B cell (primary cell): ENCODE results near the gene ANKLE1. TPM values are rescaled to one million over a fixed set of nuclear protein-coding genes. Genes with fewer than 3 reads are reported as not detected.

Experiments used
- ATAC-seq: fragments of 200-7000 bp; cut with Tn5 transposase; one replicate; pipeline ENCODE4 v1.10.0; 2021; ENCODE audit warnings: low read depth, mild to moderate bottlenecking, moderate number of reproducible peaks, moderate library complexity
- CTCF ChIA-PET: fragments of 350-600 bp; sonication (Branson Sonifier 250); formaldehyde crosslinking; loops from one replicate; lab custom pipeline; 2021; ENCODE audit warnings: antibody characterized with exemption, inconsistent platforms; lab: Charles Lee
- POLR2A ChIA-PET: fragments of 350-600 bp; sonication (Branson Sonifier 250); formaldehyde crosslinking; loops from one replicate; lab custom pipeline; 2021; ENCODE audit warnings: antibody characterized with exemption; lab: Charles Lee
- DNase-seq: peaks from one replicate; pipeline ENCODE4 v3.0.0; 2013
- H2AFZ ChIP-seq: 2 replicates; pipeline ENCODE4 v1.6.1; 2012; ENCODE audit warnings: mild to moderate bottlenecking, low read depth, low read length; ENCODE audit not compliant: insufficient read depth, poor library complexity, severe bottlenecking
- H3K27ac ChIP-seq, 2 donors: 1 replicate in 1 of 2; 2 replicates in 1 of 2; pipeline ENCODE4 v1.5.1; 2012 to 2013; ENCODE audit warnings: low read length in 2 of 2, mild to moderate bottlenecking in 2 of 2, moderate library complexity in 1 of 2
- H3K27me3 ChIP-seq, 4 experiments: fragments of 200-600 bp in 1 of 4; sonication (generic) in 1 of 4; replicated peaks in 1 of 4; 1 replicate in 2 of 4; 2 replicates in 2 of 4; pipeline versions ENCODE4 v1.6.1 to v1.7.0; 2013 to 2016; ENCODE audit warnings: low read length in 3 of 4, mild to moderate bottlenecking in 2 of 4, mixed read lengths in 1 of 4, moderate library complexity in 1 of 4; ENCODE audit not compliant: insufficient read depth in 4 of 4, control insufficient read depth in 3 of 4; ENCODE audit errors: control extremely low read depth in 1 of 4
- H3K36me3 ChIP-seq, 2 experiments: replicated peaks in 1 of 2; 1 replicate in 1 of 2; 2 replicates in 1 of 2; pipeline versions ENCODE4 v1.6.1 to v1.7.1; 2013; ENCODE audit warnings: low read length in 1 of 2; ENCODE audit not compliant: insufficient read depth in 2 of 2, control insufficient read depth in 1 of 2; ENCODE audit errors: control extremely low read depth in 1 of 2, extremely low read depth in 1 of 2
- H3K4me1 ChIP-seq, 2 donors: fragments of 200-600 bp in 1 of 2; sonication (generic) in 1 of 2; 1 replicate in 1 of 2; 2 replicates in 1 of 2; pipeline versions ENCODE4 v1.5.1 to v1.6.1; 2013 to 2017; ENCODE audit warnings: low read length in 2 of 2; ENCODE audit not compliant: control insufficient read depth in 2 of 2, insufficient read depth in 2 of 2
- H3K4me2 ChIP-seq: replicated peaks from 2 replicates; pipeline ENCODE3; 2012; ENCODE audit warnings: mild to moderate bottlenecking, low read depth, low read length; ENCODE audit not compliant: poor library complexity, severe bottlenecking
- H3K4me3 ChIP-seq, 5 experiments: fragments of 200-600 bp in 1 of 5; sonication (generic) in 1 of 5; 1 replicate in 3 of 5; 2 replicates in 2 of 5; pipeline versions ENCODE4 v1.5.1 to v1.7.0; 2011 to 2016; ENCODE audit warnings: low read length in 4 of 5, mild to moderate bottlenecking in 4 of 5, low read depth in 2 of 5, control low read depth in 1 of 5, moderate library complexity in 1 of 5; ENCODE audit not compliant: insufficient read depth in 1 of 5; ENCODE audit errors: control extremely low read depth in 1 of 5, extremely low read depth in 1 of 5
- H3K79me2 ChIP-seq: fragments of 200-600 bp; sonication (generic); one replicate; pipeline ENCODE4 v1.6.0; 2016; ENCODE audit warnings: low read length; ENCODE audit not compliant: control insufficient read depth, insufficient read depth
- H3K9ac ChIP-seq: fragments of 200-600 bp; sonication (generic); 2 replicates; pipeline ENCODE4 v1.6.1; 2017; ENCODE audit warnings: mild to moderate bottlenecking, low read length, moderate library complexity
- H3K9me3 ChIP-seq, 3 donors: one replicate each; pipeline versions ENCODE4 v1.6.1 to v1.7.1; 2013; ENCODE audit warnings: low read length in 2 of 3; ENCODE audit not compliant: control insufficient read depth in 2 of 3, insufficient read depth in 1 of 3; ENCODE audit errors: control extremely low read depth in 1 of 3
- H4K20me1 ChIP-seq: 2 replicates; pipeline ENCODE4 v1.6.0; 2012; ENCODE audit warnings: mild to moderate bottlenecking, low read length; ENCODE audit not compliant: insufficient read depth, control insufficient read depth, poor library complexity, severe bottlenecking
- H3K27ac Mint-ChIP-seq: one replicate; pipeline ENCODE4 v1.8.0; 2021; ENCODE audit warnings: mixed read lengths
- H3K27me3 Mint-ChIP-seq: one replicate; pipeline ENCODE4 v1.8.0; 2021; ENCODE audit warnings: mixed read lengths
- H3K4me1 Mint-ChIP-seq: one replicate; pipeline ENCODE4 v1.8.0; 2021; ENCODE audit warnings: mixed read lengths
- H3K4me3 Mint-ChIP-seq: one replicate; pipeline ENCODE4 v1.8.0; 2021; ENCODE audit warnings: mixed read lengths
- H3K9me3 Mint-ChIP-seq: one replicate; pipeline ENCODE4 v1.8.0; 2022; ENCODE audit warnings: mixed read lengths; ENCODE audit not compliant: insufficient read depth
- CTCF ChIP-seq: fragments of 200-600 bp; IDR thresholded peaks from one replicate; pipeline ENCODE4 v1.8.0; 2022; ENCODE audit warnings: antibody characterized with exemption, mild to moderate bottlenecking
- WGBS: methylation state at CpG from one replicate; pipeline ENCODE4 v1.1.5; 2013; ENCODE audit warnings: missing lambda C conversion rate; ENCODE audit not compliant: insufficient coverage; 5-methylcytosine and 5-hydroxymethylcytosine counted together
- intact Hi-C: fragments of 100-400 bp; cut with micrococcal nuclease; formaldehyde crosslinking; loops from one replicate; pipeline ENCODE4 v1.10.0; 2022
- polyA plus RNA-seq: library from polyadenylated mRNA; depleted of rRNA; stranded (reverse); fragments of >200 nt; gene quantifications from 2 replicates; pipeline ENCODE4 v1.2.3, GENCODE V29; 2012
- total RNA-seq, 2 donors: library from RNA; stranded (reverse); fragments of 120-200 nt in 1 of 2; gene quantifications; 1 replicate in 1 of 2; 2 replicates in 1 of 2; pipeline versions ENCODE4 v1.2.3 to v1.2.4, GENCODE V29; 2013 to 2022

Gene ANKLE1
- total and polyA plus RNA-seq, 2 donors (not counting 1 experiment from before 2014, with no cell fraction given) = 6.2 to 7.6 TPM

- peak; percentile 78 for ATAC-seq
- ChIA-PET CTCF (interaction anchor here (0.7 to 1.5 kb wide), 11 partner anchors 16 to 147 kb away, joined by 3 to 9 read pairs (median 3); partner anchors contain the start of genes ANKLE1, BST2 and USE1), POLR2A (interaction anchor here (0.5 to 1.4 kb wide), 12 partner anchors 18 to 870 kb away, joined by 3 to 12 read pairs (median 4); partner anchors contain the start of genes ANO8, BABAM1, BST2 and MVB12A)
- H3K27me3 ChIP-seq = no peaks in the 10 kb centered on the region
- H3K4me2 ChIP-seq = peak within 1 kb of the TSS; percentile 98
- peaks cover 43% of the 10 kb centered on the region for H3K4me1 Mint-ChIP-seq
- under 1% methylated on average over 40 of the region's 46 CpGs for WGBS
- H3K9me3 ChIP-seq = no peaks in the 10 kb centered on the region
- H3K9ac ChIP-seq = peak within 1 kb of the TSS; percentile 97
- peaks cover 67% of the 10 kb centered on the region for H3K79me2 ChIP-seq
- no peak for TF ChIP-seq CTCF
- H3K36me3 ChIP-seq = peaks cover 0 to 12% of the 10 kb centered on the region in 2 experiments
- H3K9me3 Mint-ChIP-seq = no peaks in the 10 kb centered on the region
- intact Hi-C loops = loop anchor here (1.0 to 10.0 kb wide), 8 partner anchors 17 to 722 kb away; partner anchors contain the start of genes BABAM1, GTPBP3, OCEL1 and SMIM7
- peak within 1 kb of the TSS; percentile 96 for H3K27ac Mint-ChIP-seq
- peaks cover 24 to 37% of the 10 kb centered on the region in 2 donors for H3K4me1 ChIP-seq
- peak within 1 kb of the TSS; percentile 70 for H2AFZ ChIP-seq
- H3K27ac ChIP-seq = peak within 1 kb of the TSS; percentile 53 to 83
- peak; percentile 99 for DNase-seq
- peaks cover 49% of the 10 kb centered on the region for H4K20me1 ChIP-seq
- no peaks in the 10 kb centered on the region for H3K27me3 Mint-ChIP-seq
- peak within 1 kb of the TSS; percentile 63 to 98 (median 96) for H3K4me3 ChIP-seq
- H3K4me3 Mint-ChIP-seq = peak within 1 kb of the TSS; percentile 95
Measured at GRCh38 chr19:17309198-17309964, 27.7 kb downstream of the ANKLE1 start, which contains the start of gene DDA1. Gene DDA1, plus strand, starts transcription at chr19:17309563. Its CDS starts 92 bp downstream, at chr19:17309655.
